SU-DHL-6 (cell line): ENCODE results near the gene CCDC40.

Source experiments
- H2AFZ ChIP-seq: fragments of 200-600 bp; sonication (generic); 2 replicates; pipeline ENCODE4 v1.6.1; 2014; ENCODE audit warnings: low read depth, mild to moderate bottlenecking, moderate library complexity, mixed read lengths, antibody characterized with exemption, low read length; ENCODE audit not compliant: severe bottlenecking
- H3F3A ChIP-seq: fragments of 200-600 bp; shearing (Covaris generic); 2 replicates; pipeline ENCODE4 v1.6.0; 2016; ENCODE audit warnings: antibody characterized with exemption, mild to moderate bottlenecking; ENCODE audit not compliant: insufficient read depth
- H3K27ac ChIP-seq: fragments of 200-600 bp; sonication (generic); 2 replicates; pipeline ENCODE4 v1.5.1; 2016; ENCODE audit warnings: low read depth, mild to moderate bottlenecking, low read length, moderate library complexity, mixed read lengths
- H3K27me3 ChIP-seq: fragments of 200-600 bp; sonication (generic), shearing (Covaris generic); 2 replicates; pipeline ENCODE4 v1.6.0; 2014; ENCODE audit warnings: mild to moderate bottlenecking, low read length
- H3K36me3 ChIP-seq: fragments of 200-600 bp; sonication (generic); 2 replicates; pipeline ENCODE4 v1.6.1; 2014; ENCODE audit warnings: mild to moderate bottlenecking, low read length, mixed read lengths
- H3K4me2 ChIP-seq: fragments of 300-600, 200-600 bp; shearing (Covaris generic), sonication (generic); 2 replicates; pipeline ENCODE4 v1.6.0; 2014; ENCODE audit warnings: low read length, low read depth, mild to moderate bottlenecking; ENCODE audit not compliant: poor library complexity, severe bottlenecking
- H3K4me3 ChIP-seq: fragments of 200-600 bp; sonication (generic); 2 replicates; pipeline ENCODE4 v1.5.1; 2014; ENCODE audit warnings: antibody characterized with exemption, low read length, mild to moderate bottlenecking, mixed read lengths; ENCODE audit not compliant: insufficient read depth, poor library complexity, severe bottlenecking
- H3K79me2 ChIP-seq: fragments of 200-600 bp; sonication (generic); 2 replicates; pipeline ENCODE4 v1.6.1; 2014; ENCODE audit warnings: mild to moderate bottlenecking, low read length, moderate library complexity; ENCODE audit not compliant: insufficient read depth
- H3K9ac ChIP-seq: fragments of 200-600 bp; sonication (generic); 2 replicates; pipeline ENCODE4 v1.7.0; 2014; ENCODE audit warnings: mild to moderate bottlenecking, low read length
- H3K9me2 ChIP-seq: fragments of 200-600 bp; sonication (generic); replicated peaks from 2 replicates; pipeline ENCODE4 v1.6.1; 2014; ENCODE audit warnings: low read length; ENCODE audit not compliant: insufficient read depth
- H3K9me3 ChIP-seq: fragments of 200-600 bp; sonication (generic); 2 replicates; pipeline ENCODE4 v1.6.1; 2014; ENCODE audit warnings: low read length, mixed read lengths; ENCODE audit not compliant: insufficient read depth
- H4K20me1 ChIP-seq: fragments of 200-600 bp; sonication (generic); 2 replicates; pipeline ENCODE4 v1.6.1; 2014; ENCODE audit warnings: low read depth, mild to moderate bottlenecking, antibody characterized with exemption, low read length, moderate library complexity, mixed read lengths
- CTCF ChIP-seq: fragments of 200-600 bp; sonication (generic); IDR thresholded peaks from one replicate; pipeline ENCODE4 v1.5.1; 2017; ENCODE audit warnings: antibody characterized with exemption, mild to moderate bottlenecking, low read length, moderate library complexity; ENCODE audit not compliant: insufficient read depth, poor library complexity, severe bottlenecking
- EZH2phosphoT487 ChIP-seq: fragments of 200-600 bp; sonication (generic), shearing (Covaris generic); conservative IDR thresholded peaks from 2 replicates; pipeline ENCODE4 v1.6.1; 2018; ENCODE audit warnings: mild to moderate bottlenecking, antibody characterized with exemption, low read length, moderate library complexity, mixed read lengths

Gene CCDC40

GRCh38 chr17:80063830-80064585 lies 27.6 kb downstream of the CCDC40 start:
- Histone ChIP-seq H3F3A (no peaks in the 10 kb centered on the region), H3K9me3 (no peaks in the 10 kb centered on the region), H2AFZ (no peak overlapping the region), H3K79me2 (no peaks in the 10 kb centered on the region), H3K4me3 (no peak overlapping the region), H3K4me2 (no peak overlapping the region), H3K36me3 (no peaks in the 10 kb centered on the region), H3K27ac (no peak overlapping the region), H3K9ac (no peak overlapping the region), H3K27me3 (no peaks in the 10 kb centered on the region), H3K9me2 (no peaks in the 10 kb centered on the region), H4K20me1 (no peaks in the 10 kb centered on the region)
- TF ChIP-seq CTCF = no peak
- no peak for TF ChIP-seq EZH2phosphoT487

- H3F3A ChIP-seq = no peaks in the 10 kb centered on the region
- no peak overlapping the region for H3K27ac ChIP-seq
- H3K9me2 ChIP-seq = no peaks in the 10 kb centered on the region
- H3K9me3 ChIP-seq = no peaks in the 10 kb centered on the region
- TF ChIP-seq EZH2phosphoT487 (no peak), CTCF (no peak)
- no peak overlapping the region for H2AFZ ChIP-seq
- H3K79me2 ChIP-seq = no peaks in the 10 kb centered on the region
- no peaks in the 10 kb centered on the region for H3K36me3 ChIP-seq
- no peaks in the 10 kb centered on the region for H3K27me3 ChIP-seq
- H4K20me1 ChIP-seq = no peaks in the 10 kb centered on the region
- no peak overlapping the region for H3K4me2 ChIP-seq
- no peak overlapping the region for H3K4me3 ChIP-seq
- H3K9ac ChIP-seq = no peak overlapping the region
These were observed 28.3 kb downstream of the CCDC40 start for GRCh38 chr17:80064696-80065095.

GRCh38 chr17:80065478-80066170 lies 29.2 kb downstream of the CCDC40 start:
- no peak overlapping the region for H2AFZ ChIP-seq
- no peaks in the 10 kb centered on the region for H3K9me2 ChIP-seq
- H3K27ac ChIP-seq = no peak overlapping the region
- H3K4me3 ChIP-seq = no peak overlapping the region
- no peak overlapping the region for H3K4me2 ChIP-seq
- H3K9me3 ChIP-seq = no peaks in the 10 kb centered on the region
- no peaks in the 10 kb centered on the region for H3K79me2 ChIP-seq
- H4K20me1 ChIP-seq = no peaks in the 10 kb centered on the region
- no peak overlapping the region for H3K9ac ChIP-seq
- no peaks in the 10 kb centered on the region for H3K27me3 ChIP-seq
- TF ChIP-seq CTCF (no peak), EZH2phosphoT487 (no peak)
- no peaks in the 10 kb centered on the region for H3F3A ChIP-seq
- H3K36me3 ChIP-seq = no peaks in the 10 kb centered on the region
